Right renal cortex interstitium (tissue), 3 donors: ENCODE data around the gene STXBP3. TPM values are rescaled to one million over a fixed set of nuclear protein-coding genes. Genes with fewer than 3 reads are reported as not detected.

ENCODE experiments used
- polyA plus RNA-seq, 3 donors: library from polyadenylated mRNA; unstranded; fragments of 120-200 nt; gene quantifications; one replicate each; pipeline ENCODE4 v1.2.1, GENCODE V29; 2013; ENCODE audit not compliant: insufficient read length in 3 of 3

The STXBP3 gene
- polyA plus RNA-seq, 3 donors, result 66.9 to 68.4 (median 67.6) TPM

Other genes with a start within 250 kb of the STXBP3 start
- gene EEIG2, start 186.6 kb upstream of the STXBP3 start, polyA plus RNA-seq, result 10 to 100 TPM; 18.5 to 19.0 (median 18.7) TPM
- gene HENMT1, start 85.6 kb upstream of the STXBP3 start, polyA plus RNA-seq, result 10 to 100 TPM; 12.3 to 14.6 (median 13.8) TPM
- gene PRPF38B, start 54.4 kb upstream of the STXBP3 start, polyA plus RNA-seq, result 10 to 100 TPM; 69.7 to 72.0 (median 70.1) TPM
- gene FNDC7, start 33.8 kb upstream of the STXBP3 start, polyA plus RNA-seq, result not detected
- not detected for gene AKNAD1, start 110.4 kb downstream of the STXBP3 start, polyA plus RNA-seq
- gene GPSM2, start 130.3 kb downstream of the STXBP3 start, polyA plus RNA-seq, result 10 to 100 TPM; 17.5 to 20.7 (median 17.9) TPM
- gene CLCC1, start 216.8 kb downstream of the STXBP3 start, polyA plus RNA-seq, result 10 to 100 TPM; 34.5 to 39.3 (median 36.5) TPM